ENCODE results near the gene ADORA2A. TPM values are rescaled to one million over a fixed set of nuclear protein-coding genes. Genes with fewer than 3 reads are reported as not detected.

ADORA2A gene
- total and polyA plus RNA-seq, 9 donors = 0.57 to 5.0 (median 2.7) TPM

DNA sequence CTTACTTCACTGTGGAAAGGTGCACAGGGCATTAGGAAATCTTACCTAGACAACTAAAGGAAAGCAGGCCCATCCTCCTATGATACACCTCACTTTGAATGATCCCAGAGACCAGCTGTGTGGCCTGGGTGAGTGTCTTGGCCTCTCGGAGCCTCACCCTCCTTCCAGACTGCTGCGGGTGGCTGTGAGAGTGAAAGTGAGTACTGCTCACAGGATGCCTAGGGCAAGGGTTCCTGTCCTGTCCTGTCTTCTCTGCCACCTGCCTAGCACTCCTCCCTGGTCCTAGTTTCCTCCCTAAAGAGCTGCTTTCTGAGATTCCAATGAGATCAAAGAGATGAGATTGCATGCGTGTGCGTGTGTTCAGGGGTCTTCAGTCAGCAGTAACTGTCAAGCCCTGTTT lies 19.5 kb upstream of the ADORA2A start:
- H3K4me3 ChIP-seq = no peak overlapping the region
- H3K4me1 ChIP-seq (ENCODE audit: insufficient read depth) = peaks cover 11% of the 10 kb centered on the region
- DNase-seq = no peak
- H3K9me3 ChIP-seq = no peaks in the 10 kb centered on the region
- intact Hi-C loops (cut with DNase I) = no loop called here
- TF ChIP-seq CTCF (IDR thresholded peaks at IDR 0.05) = no peak
- no peak for TF ChIP-seq POLR2A (IDR thresholded peaks at IDR 0.05)
- no peak for TF ChIP-seq EP300 (IDR thresholded peaks at IDR 0.05)
- H3K27ac ChIP-seq = no peak overlapping the region
- no peaks in the 10 kb centered on the region for H3K36me3 ChIP-seq
- WGBS, 3 donors = 88 to 97% (median 94%) methylated on average over 4 of the region's 4 CpGs
- no peaks in the 10 kb centered on the region for H3K27me3 ChIP-seq

DNA sequence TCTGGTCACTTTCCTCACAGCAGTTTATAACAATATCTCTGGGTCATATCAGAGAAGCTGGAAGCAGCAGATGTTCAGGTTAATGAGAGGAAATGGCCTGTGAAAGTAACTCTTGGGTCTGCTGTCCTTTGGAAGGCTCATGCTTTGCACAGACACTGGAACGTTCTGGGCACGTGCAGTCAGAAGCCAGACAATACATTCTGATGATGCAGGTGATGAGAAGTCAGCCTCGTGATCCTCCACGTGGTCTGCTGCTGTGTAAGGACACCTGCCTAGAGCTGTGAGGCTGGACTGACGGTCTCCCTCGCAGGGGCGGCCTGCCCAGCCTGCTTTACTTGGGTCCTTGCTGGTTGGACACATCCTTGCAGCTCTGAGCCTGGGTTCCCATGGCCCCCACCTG lies 18.8 kb upstream of the ADORA2A start:
- intact Hi-C loops (cut with DNase I) = no loop called here
- WGBS, 3 donors = 80 to 82% (median 80%) methylated on average over 7 of the region's 7 CpGs
- TF ChIP-seq POLR2A (IDR thresholded peaks at IDR 0.05) (no peak), EP300 (IDR thresholded peaks at IDR 0.05) (no peak), CTCF (IDR thresholded peaks at IDR 0.05) (no peak)
- no peaks in the 10 kb centered on the region for H3K36me3 ChIP-seq
- H3K27me3 ChIP-seq = no peaks in the 10 kb centered on the region
- DNase-seq = peak in 2 of 5 donors; percentile 14 to 29
- no peaks in the 10 kb centered on the region for H3K9me3 ChIP-seq
- H3K27ac ChIP-seq = no peak overlapping the region
- peaks cover 11% of the 10 kb centered on the region for H3K4me1 ChIP-seq (ENCODE audit: insufficient read depth)
- no peak overlapping the region for H3K4me3 ChIP-seq

- Histone ChIP-seq H3K27me3 (no peaks in the 10 kb centered on the region), H3K4me1 (ENCODE audit: insufficient read depth) (peaks cover 11% of the 10 kb centered on the region), H3K9me3 (no peaks in the 10 kb centered on the region), H3K36me3 (peaks cover under 1% of the 10 kb centered on the region), H3K27ac (no peak overlapping the region), H3K4me3 (no peak overlapping the region)
- 89 to 90% (median 90%) methylated on average over 9 of the region's 9 CpGs for WGBS, 3 donors
- DNase-seq = no peak
- TF ChIP-seq CTCF (IDR thresholded peaks at IDR 0.05) (no peak), POLR2A (IDR thresholded peaks at IDR 0.05) (no peak), EP300 (IDR thresholded peaks at IDR 0.05) (no peak)
- intact Hi-C loops (cut with DNase I) = no loop called here
These were observed 17.7 kb upstream of the ADORA2A start for GRCh38 chr22:24409707-24410106.

DNA sequence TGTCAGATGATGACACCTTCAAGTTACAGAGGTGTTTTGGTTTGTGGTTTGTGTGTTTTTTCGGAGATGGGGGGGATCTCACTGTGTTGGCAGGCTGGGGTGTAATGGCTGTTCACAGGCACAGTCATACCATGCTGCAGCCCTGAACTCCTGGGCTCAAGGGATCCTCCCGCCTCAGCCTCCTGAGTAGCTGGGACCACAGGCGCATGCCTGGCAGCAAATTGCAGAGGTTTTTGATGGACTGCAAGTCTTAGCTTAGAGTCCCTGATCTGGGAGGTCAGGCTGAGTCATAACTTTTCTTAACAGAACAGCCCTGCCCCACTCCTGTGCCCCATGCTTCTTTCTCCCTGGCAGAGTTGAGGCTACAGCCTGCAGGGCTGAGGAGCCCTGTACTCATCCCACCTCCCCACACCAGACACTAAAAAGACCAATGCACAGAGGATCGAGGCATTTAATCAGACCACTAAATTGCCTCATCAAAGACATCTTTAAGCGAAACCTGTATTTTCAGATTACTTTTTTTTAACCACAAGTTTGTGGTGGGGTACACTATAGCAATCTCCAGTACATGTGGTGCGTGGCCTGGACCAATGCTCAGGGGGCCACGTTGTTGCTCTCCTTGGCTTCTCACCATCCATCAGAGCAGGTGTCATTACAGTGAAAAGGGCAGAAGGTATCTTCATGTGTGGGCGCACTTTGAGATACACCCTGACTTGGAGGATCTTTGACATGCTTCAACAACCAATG lies 17.1 kb upstream of the ADORA2A start:
- Histone ChIP-seq H3K27me3 (no peaks in the 10 kb centered on the region), H3K36me3 (peaks cover 3% of the 10 kb centered on the region), H3K4me3 (no peak overlapping the region), H3K27ac (no peak overlapping the region), H3K4me1 (ENCODE audit: insufficient read depth) (peaks cover 11% of the 10 kb centered on the region), H3K9me3 (no peaks in the 10 kb centered on the region)
- DNase-seq = no peak
- no peak for TF ChIP-seq CTCF (IDR thresholded peaks at IDR 0.05)
- no peak for TF ChIP-seq POLR2A (IDR thresholded peaks at IDR 0.05)
- no peak for TF ChIP-seq EP300 (IDR thresholded peaks at IDR 0.05)
- intact Hi-C loops (cut with DNase I) = no loop called here
- 87 to 94% (median 93%) methylated on average over 8 of the region's 8 CpGs for WGBS, 3 donors

Data from ovary (tissue), 9 donors.